ENCODE measurements around the gene MLLT3.

GRCh38 chr9:20592673-20593072, 29.6 kb downstream of the MLLT3 start:
- TF ChIP-seq CTCF (IDR thresholded peaks at IDR 0.05 in 4 of 5, conservative IDR thresholded peaks at IDR 0.05 in 1 of 5) = no peak
- no peak for TF ChIP-seq POLR2A (IDR thresholded peaks at IDR 0.05)
